ENCODE data around the gene FTHL17. TPM values are rescaled to one million over a fixed set of nuclear protein-coding genes. Genes with fewer than 3 reads are reported as not detected.

Gene FTHL17
- polyA plus RNA-seq (2011; rRNA removed) (not detected in 2 replicates), polyA plus RNA-seq (2017; fragmentation: RNase III; extraction: RNeasy Plus Mini Kit Qiagen cat#74134 plus additional on column Dnase treatment) (not detected in 3 replicates), polyA minus RNA-seq (2011; rRNA and poly(A)+ RNA removed) (not detected in 2 replicates)
- not detected in 2 replicates for polyA plus RNA-seq (2012; cell fraction: cytosol; rRNA removed)
- not detected in 2 replicates for polyA plus RNA-seq (2012; cell fraction: nucleus; rRNA removed)

DNA sequence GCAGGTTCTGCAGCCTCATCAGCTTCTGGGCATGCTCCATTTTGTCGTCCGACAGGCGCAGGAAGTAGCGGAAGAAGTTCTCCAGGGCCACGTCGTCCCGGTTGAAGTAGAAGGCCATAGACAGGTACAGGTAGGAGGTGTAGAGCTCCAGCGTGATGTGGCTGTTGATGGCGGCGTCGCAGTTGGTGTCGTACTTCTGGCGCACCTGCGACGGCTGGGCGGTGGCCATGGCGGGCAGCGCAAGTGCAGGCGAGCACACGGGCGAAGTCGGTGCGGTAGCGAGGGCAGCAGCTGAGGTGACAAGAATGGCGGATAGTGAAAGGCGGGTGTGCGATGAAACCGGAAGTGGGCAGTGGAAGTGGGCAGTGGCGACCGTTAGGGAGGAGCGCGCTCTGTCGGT is at the start of gene FTHL17:
FTHL17 (minus strand) TSS at position 317 of the 400 bp plus-strand sequence; CDS start at position 229, 88 bp downstream.
- no peak within 1 kb of the TSS for H3K4me2 ChIP-seq
- 75% methylated on average over 30 of the region's 33 CpGs for WGBS (ENCODE audit: missing lambda C conversion rate)
- H3K9me3 ChIP-seq = no peaks in the 10 kb centered on the region
- ChIA-PET CTCF (no interaction called here), POLR2A (no interaction called here)
- no peak within 1 kb of the TSS for H3K4me3 ChIP-seq
- FAIRE-seq (no peak), ATAC-seq (no peak), DNase-seq (ENCODE audit: low read depth in 1 of 2, low spot score in 1 of 2) (no peak)
- H3K4me1 ChIP-seq = no peaks in the 10 kb centered on the region
- TF ChIP-seq HOXA7 (CRISPR knock-in tag; IDR thresholded peaks at IDR 0.05) = no peak
- TF ChIP-seq NR3C1 (IDR thresholded peaks at IDR 0.05) = no peak
- no peak for TF ChIP-seq HOXB5 (CRISPR knock-in tag; IDR thresholded peaks at IDR 0.05)
- TF ChIP-seq POLR2AphosphoS2 (conservative IDR thresholded peaks at IDR 0.05; ENCODE audit: low read length) = no peak
- no peak for TF ChIP-seq RARB (CRISPR knock-in tag; IDR thresholded peaks at IDR 0.05)
- TF ChIP-seq GATA3 (IDR thresholded peaks at IDR 0.05; ENCODE audit: borderline replicate concordance) = no peak
- TF ChIP-seq, protein P1, sequence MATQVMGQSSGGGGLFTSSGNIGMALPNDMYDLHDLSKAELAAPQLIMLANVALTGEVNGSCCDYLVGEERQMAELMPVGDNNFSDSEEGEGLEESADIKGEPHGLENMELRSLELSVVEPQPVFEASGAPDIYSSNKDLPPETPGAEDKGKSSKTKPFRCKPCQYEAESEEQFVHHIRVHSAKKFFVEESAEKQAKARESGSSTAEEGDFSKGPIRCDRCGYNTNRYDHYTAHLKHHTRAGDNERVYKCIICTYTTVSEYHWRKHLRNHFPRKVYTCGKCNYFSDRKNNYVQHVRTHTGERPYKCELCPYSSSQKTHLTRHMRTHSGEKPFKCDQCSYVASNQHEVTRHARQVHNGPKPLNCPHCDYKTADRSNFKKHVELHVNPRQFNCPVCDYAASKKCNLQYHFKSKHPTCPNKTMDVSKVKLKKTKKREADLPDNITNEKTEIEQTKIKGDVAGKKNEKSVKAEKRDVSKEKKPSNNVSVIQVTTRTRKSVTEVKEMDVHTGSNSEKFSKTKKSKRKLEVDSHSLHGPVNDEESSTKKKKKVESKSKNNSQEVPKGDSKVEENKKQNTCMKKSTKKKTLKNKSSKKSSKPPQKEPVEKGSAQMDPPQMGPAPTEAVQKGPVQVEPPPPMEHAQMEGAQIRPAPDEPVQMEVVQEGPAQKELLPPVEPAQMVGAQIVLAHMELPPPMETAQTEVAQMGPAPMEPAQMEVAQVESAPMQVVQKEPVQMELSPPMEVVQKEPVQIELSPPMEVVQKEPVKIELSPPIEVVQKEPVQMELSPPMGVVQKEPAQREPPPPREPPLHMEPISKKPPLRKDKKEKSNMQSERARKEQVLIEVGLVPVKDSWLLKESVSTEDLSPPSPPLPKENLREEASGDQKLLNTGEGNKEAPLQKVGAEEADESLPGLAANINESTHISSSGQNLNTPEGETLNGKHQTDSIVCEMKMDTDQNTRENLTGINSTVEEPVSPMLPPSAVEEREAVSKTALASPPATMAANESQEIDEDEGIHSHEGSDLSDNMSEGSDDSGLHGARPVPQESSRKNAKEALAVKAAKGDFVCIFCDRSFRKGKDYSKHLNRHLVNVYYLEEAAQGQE (IDR thresholded peaks at IDR 0.05) = no peak
- TF ChIP-seq HDAC2 (IDR thresholded peaks at IDR 0.05) = no peak
- no peak for TF ChIP-seq CBX2 (IDR thresholded peaks at IDR 0.05; ENCODE audit: borderline replicate concordance, low read depth)
- TF ChIP-seq ESRRA (IDR thresholded peaks at IDR 0.05; ENCODE audit: borderline replicate concordance, low read length) = no peak
- no peak for TF ChIP-seq MYC (IDR thresholded peaks at IDR 0.05; ENCODE audit: borderline replicate concordance, low read length)
- TF ChIP-seq, protein P2, sequence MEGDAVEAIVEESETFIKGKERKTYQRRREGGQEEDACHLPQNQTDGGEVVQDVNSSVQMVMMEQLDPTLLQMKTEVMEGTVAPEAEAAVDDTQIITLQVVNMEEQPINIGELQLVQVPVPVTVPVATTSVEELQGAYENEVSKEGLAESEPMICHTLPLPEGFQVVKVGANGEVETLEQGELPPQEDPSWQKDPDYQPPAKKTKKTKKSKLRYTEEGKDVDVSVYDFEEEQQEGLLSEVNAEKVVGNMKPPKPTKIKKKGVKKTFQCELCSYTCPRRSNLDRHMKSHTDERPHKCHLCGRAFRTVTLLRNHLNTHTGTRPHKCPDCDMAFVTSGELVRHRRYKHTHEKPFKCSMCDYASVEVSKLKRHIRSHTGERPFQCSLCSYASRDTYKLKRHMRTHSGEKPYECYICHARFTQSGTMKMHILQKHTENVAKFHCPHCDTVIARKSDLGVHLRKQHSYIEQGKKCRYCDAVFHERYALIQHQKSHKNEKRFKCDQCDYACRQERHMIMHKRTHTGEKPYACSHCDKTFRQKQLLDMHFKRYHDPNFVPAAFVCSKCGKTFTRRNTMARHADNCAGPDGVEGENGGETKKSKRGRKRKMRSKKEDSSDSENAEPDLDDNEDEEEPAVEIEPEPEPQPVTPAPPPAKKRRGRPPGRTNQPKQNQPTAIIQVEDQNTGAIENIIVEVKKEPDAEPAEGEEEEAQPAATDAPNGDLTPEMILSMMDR (IDR thresholded peaks at IDR 0.05) = no peak
- TF ChIP-seq EP300 (IDR thresholded peaks at IDR 0.05) = no peak
- no peak for TF ChIP-seq JUNB (IDR thresholded peaks at IDR 0.05)
- TF ChIP-seq FOSL2 (IDR thresholded peaks at IDR 0.05) = no peak
- no peak for TF ChIP-seq FOSL2 (CRISPR knock-in tag; IDR thresholded peaks at IDR 0.05)
- no peak for TF ChIP-seq NFE2L2 (conservative IDR thresholded peaks at IDR 0.05; ENCODE audit: low read length)
- no peak within 1 kb of the TSS for H3K27ac ChIP-seq

DNA sequence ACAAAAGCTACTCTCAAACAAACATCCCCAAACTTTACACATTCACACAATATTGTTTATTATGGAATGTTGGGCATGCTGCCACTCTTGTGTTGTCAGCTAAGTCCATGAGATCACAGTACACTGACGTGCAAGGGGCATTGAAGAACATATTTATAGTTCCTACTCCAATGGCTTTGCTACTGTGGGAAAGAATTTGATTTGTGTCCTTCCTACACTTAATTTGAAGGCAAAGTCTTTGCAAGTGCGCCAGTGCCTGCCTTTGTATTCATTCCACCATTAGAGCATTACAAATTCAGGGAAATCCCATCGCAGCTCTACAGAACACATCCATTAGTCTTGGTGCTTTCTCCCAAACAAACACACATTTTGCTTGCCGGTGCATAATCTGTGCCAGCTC is 45.4 kb upstream of the FTHL17 start:
- H3K4me1 ChIP-seq = no peaks in the 10 kb centered on the region
- WGBS (ENCODE audit: missing lambda C conversion rate) = 13% methylated on average over 4 of the region's 4 CpGs
- no peak for TF ChIP-seq FOXS1 (CRISPR knock-in tag; IDR thresholded peaks at IDR 0.05)
- no peak overlapping the region for H3K4me3 ChIP-seq
- CTCF ChIA-PET = no interaction called here
- no peak for DNase-seq (ENCODE audit: low read depth in 1 of 2, low spot score in 1 of 2)
- no peaks in the 10 kb centered on the region for H3K9me3 ChIP-seq
- no peak overlapping the region for H3K27ac ChIP-seq
- no peak for FAIRE-seq
- H3K4me2 ChIP-seq = no peak overlapping the region
- ATAC-seq = no peak
- POLR2A ChIA-PET = no interaction called here

DNA sequence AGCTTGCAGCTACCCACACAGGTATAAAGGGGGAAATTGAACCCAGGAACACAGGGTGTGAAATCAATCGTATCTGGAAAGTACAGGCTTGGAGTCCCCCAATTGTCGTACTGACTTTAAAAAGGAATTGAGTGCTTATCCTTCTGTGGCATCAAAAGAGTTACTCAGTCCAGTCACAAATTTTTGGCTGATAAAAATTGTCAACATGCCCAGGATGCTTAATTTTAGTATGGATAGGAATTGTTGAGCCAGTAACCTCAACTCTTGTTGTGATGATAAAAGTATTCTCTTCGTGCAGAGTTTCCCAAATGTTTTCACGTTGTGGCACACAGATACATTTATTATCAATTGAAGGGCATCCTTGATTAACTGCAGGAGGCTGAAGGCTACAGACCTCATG is 43.6 kb upstream of the FTHL17 start:
- TF ChIP-seq HEYL (CRISPR knock-in tag; IDR thresholded peaks at IDR 0.05) (no peak), CHD2 (IDR thresholded peaks at IDR 0.05; ENCODE audit: low read length, partially characterized antibody) (no peak), NFE2L2 (conservative IDR thresholded peaks at IDR 0.05; ENCODE audit: low read length) (no peak)
- Histone ChIP-seq H3K4me2 (no peak overlapping the region), H3K9me3 (no peaks in the 10 kb centered on the region), H3K4me3 (no peak overlapping the region), H3K27ac (no peak overlapping the region), H3K4me1 (no peaks in the 10 kb centered on the region)
- ATAC-seq (no peak), FAIRE-seq (no peak), DNase-seq (ENCODE audit: low read depth in 1 of 2, low spot score in 1 of 2) (no peak)
- 3% methylated on average over 4 of the region's 4 CpGs for WGBS (ENCODE audit: missing lambda C conversion rate)
- POLR2A ChIA-PET = no interaction called here
- CTCF ChIA-PET = no interaction called here
